ENCODE measurements around the gene GPR132. TPM values are rescaled to one million over a fixed set of nuclear protein-coding genes. Genes with fewer than 3 reads are reported as not detected.

The GPR132 gene
- polyA plus RNA-seq, 2 of the 4 experiments (the other 2 are of a cell fraction), result 0.18 to 0.19 TPM

DNA sequence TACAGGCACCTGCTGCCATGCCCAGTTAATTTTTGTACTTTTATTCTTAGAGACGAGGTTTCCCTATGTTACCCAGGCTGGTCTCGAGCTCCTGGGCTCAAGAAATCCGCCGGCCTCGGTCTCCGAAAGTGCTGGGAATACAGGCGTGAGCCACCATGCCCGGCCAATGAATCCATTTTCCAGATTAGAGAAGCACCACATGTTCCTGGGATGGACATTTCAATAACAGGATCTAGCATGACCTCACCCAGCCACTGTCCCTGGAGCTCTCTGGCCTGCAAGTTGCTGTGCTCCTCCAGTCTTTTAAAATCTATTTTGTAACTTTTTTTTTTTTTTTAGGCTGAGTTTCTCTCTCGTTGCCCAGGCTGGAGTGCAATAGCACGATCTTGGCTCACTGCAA lies 2.2 kb downstream of the GPR132 start:
- POLR2A ChIA-PET, result no interaction called here
- CTCF ChIA-PET, result interaction anchor here (0.6 to 8.1 kb wide), 4 partner anchors 9 to 1236 kb away, joined by 3 to 88 read pairs (median 5); no protein-coding TSS in a partner anchor

DNA sequence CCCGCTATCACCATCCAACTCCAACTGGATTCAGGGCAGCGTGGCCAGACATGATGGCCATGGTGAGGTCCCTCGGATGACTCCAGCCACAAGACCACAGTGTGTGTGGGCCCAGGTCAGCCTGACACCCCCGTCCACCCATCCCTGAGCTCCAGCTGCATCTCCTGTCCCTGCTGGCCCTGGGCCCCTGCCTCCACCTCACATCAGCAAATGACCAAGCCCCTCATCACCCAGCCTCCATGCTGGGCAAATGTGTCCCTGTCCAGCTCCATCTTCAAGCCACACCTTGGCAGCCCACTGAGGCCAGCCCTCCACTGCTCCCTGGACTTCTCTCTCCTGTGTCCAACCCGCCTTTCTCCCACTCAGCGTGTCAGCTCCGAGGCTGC lies 3.2 kb downstream of the GPR132 start:
- TF ChIP-seq FOSL2 (IDR thresholded peaks at IDR 0.05), result no peak
- no peak for TF ChIP-seq FOSL2 (CRISPR knock-in tag; IDR thresholded peaks at IDR 0.05)
- TF ChIP-seq ZC3H11A (IDR thresholded peaks at IDR 0.05), result no peak
- no peak for TF ChIP-seq PHF8 (IDR thresholded peaks at IDR 0.05; ENCODE audit: borderline replicate concordance, low read depth)
- no peak for TF ChIP-seq EP300 (IDR thresholded peaks at IDR 0.05)
- no peak for TF ChIP-seq EHF (CRISPR knock-in tag; IDR thresholded peaks at IDR 0.05)
- no peak for TF ChIP-seq FOSB (CRISPR knock-in tag; IDR thresholded peaks at IDR 0.05)
- no peak for TF ChIP-seq POLR2A (IDR thresholded peaks at IDR 0.05; ENCODE audit: low read length)
- no peak for TF ChIP-seq MAFK (IDR thresholded peaks at IDR 0.05; ENCODE audit: partially characterized antibody)
- TF ChIP-seq EHMT2 (IDR thresholded peaks at IDR 0.05; ENCODE audit: low read depth), result no peak
- no peak for TF ChIP-seq BHLHE40 (IDR thresholded peaks at IDR 0.05; ENCODE audit: low read depth, low read length)
- TF ChIP-seq, protein P1, sequence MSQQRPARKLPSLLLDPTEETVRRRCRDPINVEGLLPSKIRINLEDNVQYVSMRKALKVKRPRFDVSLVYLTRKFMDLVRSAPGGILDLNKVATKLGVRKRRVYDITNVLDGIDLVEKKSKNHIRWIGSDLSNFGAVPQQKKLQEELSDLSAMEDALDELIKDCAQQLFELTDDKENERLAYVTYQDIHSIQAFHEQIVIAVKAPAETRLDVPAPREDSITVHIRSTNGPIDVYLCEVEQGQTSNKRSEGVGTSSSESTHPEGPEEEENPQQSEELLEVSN (IDR thresholded peaks at IDR 0.05; ENCODE audit: borderline replicate concordance, low read depth), result no peak
- no peak for TF ChIP-seq MAZ (IDR thresholded peaks at IDR 0.05; ENCODE audit: borderline replicate concordance, low read depth, low read length)
- ChIA-PET POLR2A (no interaction called here), CTCF (interaction anchor here (0.6 to 8.1 kb wide), 6 partner anchors 8 to 86 kb away, joined by 3 to 88 read pairs (median 4); no protein-coding TSS in a partner anchor)

More for the DNA sequence above, 2.2 kb downstream of the GPR132 start:
- DNase-seq (ENCODE audit: low read depth in 1 of 2, low spot score in 1 of 2), result no peak
- TF ChIP-seq MYC (IDR thresholded peaks at IDR 0.05; ENCODE audit: borderline replicate concordance, low read length), result no peak
- TF ChIP-seq, protein P2, sequence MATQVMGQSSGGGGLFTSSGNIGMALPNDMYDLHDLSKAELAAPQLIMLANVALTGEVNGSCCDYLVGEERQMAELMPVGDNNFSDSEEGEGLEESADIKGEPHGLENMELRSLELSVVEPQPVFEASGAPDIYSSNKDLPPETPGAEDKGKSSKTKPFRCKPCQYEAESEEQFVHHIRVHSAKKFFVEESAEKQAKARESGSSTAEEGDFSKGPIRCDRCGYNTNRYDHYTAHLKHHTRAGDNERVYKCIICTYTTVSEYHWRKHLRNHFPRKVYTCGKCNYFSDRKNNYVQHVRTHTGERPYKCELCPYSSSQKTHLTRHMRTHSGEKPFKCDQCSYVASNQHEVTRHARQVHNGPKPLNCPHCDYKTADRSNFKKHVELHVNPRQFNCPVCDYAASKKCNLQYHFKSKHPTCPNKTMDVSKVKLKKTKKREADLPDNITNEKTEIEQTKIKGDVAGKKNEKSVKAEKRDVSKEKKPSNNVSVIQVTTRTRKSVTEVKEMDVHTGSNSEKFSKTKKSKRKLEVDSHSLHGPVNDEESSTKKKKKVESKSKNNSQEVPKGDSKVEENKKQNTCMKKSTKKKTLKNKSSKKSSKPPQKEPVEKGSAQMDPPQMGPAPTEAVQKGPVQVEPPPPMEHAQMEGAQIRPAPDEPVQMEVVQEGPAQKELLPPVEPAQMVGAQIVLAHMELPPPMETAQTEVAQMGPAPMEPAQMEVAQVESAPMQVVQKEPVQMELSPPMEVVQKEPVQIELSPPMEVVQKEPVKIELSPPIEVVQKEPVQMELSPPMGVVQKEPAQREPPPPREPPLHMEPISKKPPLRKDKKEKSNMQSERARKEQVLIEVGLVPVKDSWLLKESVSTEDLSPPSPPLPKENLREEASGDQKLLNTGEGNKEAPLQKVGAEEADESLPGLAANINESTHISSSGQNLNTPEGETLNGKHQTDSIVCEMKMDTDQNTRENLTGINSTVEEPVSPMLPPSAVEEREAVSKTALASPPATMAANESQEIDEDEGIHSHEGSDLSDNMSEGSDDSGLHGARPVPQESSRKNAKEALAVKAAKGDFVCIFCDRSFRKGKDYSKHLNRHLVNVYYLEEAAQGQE (IDR thresholded peaks at IDR 0.05), result no peak
- TF ChIP-seq FOSB (CRISPR knock-in tag; IDR thresholded peaks at IDR 0.05), result no peak
- TF ChIP-seq CBX2 (IDR thresholded peaks at IDR 0.05; ENCODE audit: borderline replicate concordance, low read depth), result no peak
- no peak for TF ChIP-seq NFE2L2 (conservative IDR thresholded peaks at IDR 0.05; ENCODE audit: low read length)
- TF ChIP-seq NR3C1 (IDR thresholded peaks at IDR 0.05), result no peak
- TF ChIP-seq CHD4 (IDR thresholded peaks at IDR 0.05; ENCODE audit: borderline replicate concordance), result no peak
- TF ChIP-seq, protein P3, sequence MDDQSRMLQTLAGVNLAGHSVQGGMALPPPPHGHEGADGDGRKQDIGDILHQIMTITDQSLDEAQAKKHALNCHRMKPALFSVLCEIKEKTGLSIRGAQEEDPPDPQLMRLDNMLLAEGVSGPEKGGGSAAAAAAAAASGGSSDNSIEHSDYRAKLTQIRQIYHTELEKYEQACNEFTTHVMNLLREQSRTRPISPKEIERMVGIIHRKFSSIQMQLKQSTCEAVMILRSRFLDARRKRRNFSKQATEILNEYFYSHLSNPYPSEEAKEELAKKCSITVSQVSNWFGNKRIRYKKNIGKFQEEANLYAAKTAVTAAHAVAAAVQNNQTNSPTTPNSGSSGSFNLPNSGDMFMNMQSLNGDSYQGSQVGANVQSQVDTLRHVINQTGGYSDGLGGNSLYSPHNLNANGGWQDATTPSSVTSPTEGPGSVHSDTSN (IDR thresholded peaks at IDR 0.05), result no peak
- TF ChIP-seq ZNF302 (CRISPR knock-in tag; IDR thresholded peaks at IDR 0.05), result no peak
- TF ChIP-seq, protein P4, sequence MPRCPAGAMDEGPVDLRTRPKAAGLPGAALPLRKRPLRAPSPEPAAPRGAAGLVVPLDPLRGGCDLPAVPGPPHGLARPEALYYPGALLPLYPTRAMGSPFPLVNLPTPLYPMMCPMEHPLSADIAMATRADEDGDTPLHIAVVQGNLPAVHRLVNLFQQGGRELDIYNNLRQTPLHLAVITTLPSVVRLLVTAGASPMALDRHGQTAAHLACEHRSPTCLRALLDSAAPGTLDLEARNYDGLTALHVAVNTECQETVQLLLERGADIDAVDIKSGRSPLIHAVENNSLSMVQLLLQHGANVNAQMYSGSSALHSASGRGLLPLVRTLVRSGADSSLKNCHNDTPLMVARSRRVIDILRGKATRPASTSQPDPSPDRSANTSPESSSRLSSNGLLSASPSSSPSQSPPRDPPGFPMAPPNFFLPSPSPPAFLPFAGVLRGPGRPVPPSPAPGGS (IDR thresholded peaks at IDR 0.05), result no peak
- no peak for TF ChIP-seq MAFK (IDR thresholded peaks at IDR 0.05; ENCODE audit: partially characterized antibody)
- TF ChIP-seq, protein P1 (IDR thresholded peaks at IDR 0.05; ENCODE audit: borderline replicate concordance, low read depth), result no peak
- TF ChIP-seq MAZ (IDR thresholded peaks at IDR 0.05; ENCODE audit: borderline replicate concordance, low read depth, low read length), result no peak
- TF ChIP-seq ZC3H11A (IDR thresholded peaks at IDR 0.05), result no peak
- no peak for TF ChIP-seq FOSL2 (IDR thresholded peaks at IDR 0.05)
- no peak for TF ChIP-seq FOSL2 (CRISPR knock-in tag; IDR thresholded peaks at IDR 0.05)
- no peak for TF ChIP-seq BHLHE40 (IDR thresholded peaks at IDR 0.05; ENCODE audit: low read depth, low read length)
- TF ChIP-seq JUN (IDR thresholded peaks at IDR 0.05), result no peak
- TF ChIP-seq, protein P5, sequence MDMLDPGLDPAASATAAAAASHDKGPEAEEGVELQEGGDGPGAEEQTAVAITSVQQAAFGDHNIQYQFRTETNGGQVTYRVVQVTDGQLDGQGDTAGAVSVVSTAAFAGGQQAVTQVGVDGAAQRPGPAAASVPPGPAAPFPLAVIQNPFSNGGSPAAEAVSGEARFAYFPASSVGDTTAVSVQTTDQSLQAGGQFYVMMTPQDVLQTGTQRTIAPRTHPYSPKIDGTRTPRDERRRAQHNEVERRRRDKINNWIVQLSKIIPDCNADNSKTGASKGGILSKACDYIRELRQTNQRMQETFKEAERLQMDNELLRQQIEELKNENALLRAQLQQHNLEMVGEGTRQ (IDR thresholded peaks at IDR 0.05), result no peak
- no peaks in the 10 kb centered on the region for H3K9me3 ChIP-seq
- WGBS (ENCODE audit: missing lambda C conversion rate), result 75% methylated on average over 10 of the region's 10 CpGs
- peaks cover 14% of the 10 kb centered on the region for H3K4me1 ChIP-seq
- no peak overlapping the region for H3K4me2 ChIP-seq
- ATAC-seq, result no peak
- H3K4me3 ChIP-seq, result no peak overlapping the region
- H3K27ac ChIP-seq, result no peak overlapping the region
- no peak for FAIRE-seq

More for the DNA sequence above, 3.2 kb downstream of the GPR132 start:
- no peak overlapping the region for H3K27ac ChIP-seq
- WGBS (ENCODE audit: missing lambda C conversion rate), result 87% methylated on average over 7 of the region's 7 CpGs
- no peak for DNase-seq (ENCODE audit: low read depth in 1 of 2, low spot score in 1 of 2)
- H3K9me3 ChIP-seq, result no peaks in the 10 kb centered on the region
- H3K4me1 ChIP-seq, result peaks cover 11% of the 10 kb centered on the region
- ATAC-seq, result no peak
- H3K4me2 ChIP-seq, result no peak overlapping the region
- FAIRE-seq, result no peak
- H3K4me3 ChIP-seq, result no peak overlapping the region

Measured in A549 (cell line).